DOHH2 (cell line): ENCODE data around the gene NDUFAF2.

Experiments
- CTCF ChIP-seq: fragments of 200-600 bp; sonication (generic); IDR thresholded peaks from one replicate; pipeline ENCODE4 v1.5.1; 2014; ENCODE audit warnings: antibody characterized with exemption, mild to moderate bottlenecking, low read depth, low read length; ENCODE audit not compliant: poor library complexity, severe bottlenecking
- EZH2phosphoT487 ChIP-seq: fragments of 200-600 bp; sonication (generic); IDR thresholded peaks from 2 replicates; pipeline ENCODE4 v1.6.1; 2017; ENCODE audit warnings: borderline replicate concordance, mild to moderate bottlenecking, antibody characterized with exemption, low read length, moderate library complexity, mixed read lengths

- TF ChIP-seq CTCF (no peak), EZH2phosphoT487 (no peak)
Measured at GRCh38 chr5:61076626-61077025, 131.6 kb downstream of the NDUFAF2 start.
